HepG2 (cell line): ENCODE measurements around the gene SYNJ2. TPM values are rescaled to one million over a fixed set of nuclear protein-coding genes. Genes with fewer than 3 reads are reported as not detected.

Experiments used
- ELF4 ChIP-seq: sonication (generic); formaldehyde crosslinking; IDR thresholded peaks from 2 replicates; pipeline ENCODE4 v1.5.0; 2020; ENCODE audit warnings: missing genetic modification reagents, mild to moderate bottlenecking, moderate library complexity, borderline replicate concordance
- FOXO1 ChIP-seq: sonication (generic); formaldehyde crosslinking; IDR thresholded peaks from 2 replicates; pipeline ENCODE4 v1.4.0; 2020; ENCODE audit warnings: missing genetic modification reagents
- JUND ChIP-seq: sonication (generic); formaldehyde crosslinking; IDR thresholded peaks from 2 replicates; pipeline ENCODE4 v1.8.0; 2022; ENCODE audit warnings: mild to moderate bottlenecking, missing genetic modification reagents
- KLF15 ChIP-seq: sonication (generic); formaldehyde crosslinking; IDR thresholded peaks from 2 replicates; pipeline ENCODE4 v1.8.1; 2023; ENCODE audit warnings: borderline replicate concordance, mild to moderate bottlenecking, inconsistent platforms, missing genetic modification reagents, mixed read lengths
- LCORL ChIP-seq, 2 experiments: fragments of 450-650 bp in 1 of 2; sonication (generic) in 1 of 2; formaldehyde crosslinking in 1 of 2; IDR thresholded peaks; 2 replicates each; pipeline versions ENCODE4 v1.5.0 to v1.6.1; 2017 to 2020; ENCODE audit warnings: antibody characterized with exemption in 1 of 2, missing genetic modification reagents in 1 of 2
- MXD4 ChIP-seq: IDR thresholded peaks from 2 replicates; pipeline ENCODE4 v1.6.1; 2016; ENCODE audit warnings: mild to moderate bottlenecking, missing biosample characterization, missing genetic modification reagents
- NFIC ChIP-seq: IDR thresholded peaks from 2 replicates; pipeline ENCODE4 v1.6.1; 2012; ENCODE audit warnings: mild to moderate bottlenecking, low read length, inconsistent platforms
- NONO ChIP-seq, 2 experiments: fragments of 450-650 bp in 1 of 2; sonication (generic) in 1 of 2; formaldehyde crosslinking in 1 of 2; IDR thresholded peaks in 1 of 2; conservative IDR thresholded peaks in 1 of 2; 2 replicates each; pipeline versions ENCODE4 v1.6.1 to v1.8.0; 2017 to 2022; ENCODE audit warnings: mild to moderate bottlenecking in 1 of 2, missing genetic modification reagents in 1 of 2, moderate library complexity in 1 of 2
- NR2C2 ChIP-seq: sonication (generic); formaldehyde crosslinking; IDR thresholded peaks from 2 replicates; pipeline ENCODE4 v1.4.0; 2020; ENCODE audit warnings: missing genetic modification reagents, mild to moderate bottlenecking, moderate library complexity, borderline replicate concordance
- STAT6 ChIP-seq: sonication (generic); formaldehyde crosslinking; IDR thresholded peaks from 2 replicates; pipeline ENCODE4 v1.4.0; 2020; ENCODE audit warnings: missing genetic modification reagents, mild to moderate bottlenecking, borderline replicate concordance
- TBX2 ChIP-seq: sonication (generic); formaldehyde crosslinking; IDR thresholded peaks from 2 replicates; pipeline ENCODE4 v1.5.0; 2020; ENCODE audit warnings: missing genetic modification reagents, mild to moderate bottlenecking, borderline replicate concordance
- TCF7 ChIP-seq: sonication (generic); IDR thresholded peaks from 2 replicates; pipeline ENCODE4 v1.6.1; 2016; ENCODE audit warnings: antibody characterized with exemption, low read depth
- TFAP4 ChIP-seq: sonication (generic); IDR thresholded peaks from 2 replicates; pipeline ENCODE4 v1.6.1; 2016; ENCODE audit warnings: low read depth, borderline replicate concordance
- ZMAT3 ChIP-seq: sonication (generic); formaldehyde crosslinking; conservative IDR thresholded peaks from 2 replicates; pipeline ENCODE4 v1.7.0; 2021; ENCODE audit warnings: missing genetic modification reagents
- ZNF225 ChIP-seq: sonication (generic); formaldehyde crosslinking; IDR thresholded peaks from 2 replicates; pipeline ENCODE4 v1.4.0; 2020; ENCODE audit warnings: mild to moderate bottlenecking, missing genetic modification reagents
- ZNF414 ChIP-seq: sonication (generic); formaldehyde crosslinking; IDR thresholded peaks from 2 replicates; pipeline ENCODE4 v1.5.0; 2020; ENCODE audit warnings: missing genetic modification reagents
- ZNF501 ChIP-seq: sonication (generic); formaldehyde crosslinking; IDR thresholded peaks from 2 replicates; pipeline ENCODE4 v1.5.1; 2020; ENCODE audit warnings: mild to moderate bottlenecking, moderate library complexity, missing genetic modification reagents
- polyA plus RNA-seq, 8 experiments: library from polyadenylated mRNA; depleted of rRNA in 3 of 8; stranded (reverse) in 7 of 8; unstranded in 1 of 8; fragments of >200 nt; fragmentation: Illumina TruSeq in 4 of 8; extraction: Trizol in 4 of 8; gene quantifications; 2 replicates each; pipeline versions ENCODE4 v1.2.1 to v1.2.3, GENCODE V29; 2011 to 2016; ENCODE audit warnings: low read depth in 4 of 8, missing spikeins in 1 of 8, mixed read lengths in 1 of 8; ENCODE audit not compliant: insufficient read depth in 1 of 8
- total RNA-seq, 5 experiments: library from RNA; depleted of rRNA; stranded (reverse); fragments of >200 nt; fragmentation: Illumina TruSeq; extraction: Trizol; gene quantifications; 2 replicates each; pipeline ENCODE4 v1.2.3, GENCODE V29; 2016; ENCODE audit warnings: low read depth in 1 of 5
- TF ChIP-seq, protein P1 (sequence below): sonication (generic); formaldehyde crosslinking; IDR thresholded peaks from 2 replicates; pipeline ENCODE4 v1.5.1; 2020; ENCODE audit warnings: mild to moderate bottlenecking, missing genetic modification reagents, moderate library complexity
- TF ChIP-seq, protein P2 (sequence below): sonication (generic); formaldehyde crosslinking; IDR thresholded peaks from 2 replicates; pipeline ENCODE4 v1.4.0; 2020; ENCODE audit warnings: mild to moderate bottlenecking, missing genetic modification reagents

Gene SYNJ2
- total and polyA plus RNA-seq, 2 of the 13 experiments (the other 11 are each of a cell fraction or from before 2014, with no cell fraction given): 39.1 to 57.6 TPM

- TF ChIP-seq ZNF501 (CRISPR knock-in tag) (peak; percentile 82), NONO (IDR thresholded peaks at IDR 0.05) (no peak), NONO (CRISPR knock-in tag; conservative IDR thresholded peaks at IDR 0.05) (0 out of 2 replicates have a peak, but pooled peaks have one; percentile 58), TCF7 (peak; percentile 57), FOXO1 (CRISPR knock-in tag) (peak; percentile 90), STAT6 (CRISPR knock-in tag) (peak; percentile 83; the same call in 1 of the 2 replicates), NFIC (peak; percentile 77; the same call in 1 of the 2 replicates), ZMAT3 (CRISPR knock-in tag) (no peak; the same call in 1 of the 2 replicates), MXD4 (CRISPR knock-in tag) (0 out of 2 replicates have a peak, but pooled peaks have one; percentile 39), NR2C2 (CRISPR knock-in tag) (peak; percentile 49; the same call in 1 of the 2 replicates), KLF15 (CRISPR knock-in tag) (no peak), TFAP4 (peak; percentile 42; the same call in 1 of the 2 replicates), ZNF414 (CRISPR knock-in tag) (peak; percentile 81; the same call in 1 of the 2 replicates), ELF4 (CRISPR knock-in tag) (peak; percentile 74; the same call in 1 of the 2 replicates), ZNF225 (CRISPR knock-in tag) (peak; percentile 88; the same call in 1 of the 2 replicates), TBX2 (CRISPR knock-in tag) (peak; percentile 80), LCORL (IDR thresholded peaks at IDR 0.05) (no peak), LCORL (CRISPR knock-in tag; IDR thresholded peaks at IDR 0.05) (peak; percentile 91), JUND (CRISPR knock-in tag) (0 out of 2 replicates have a peak, but pooled peaks have one; percentile 3)
- TF ChIP-seq, protein P1, sequence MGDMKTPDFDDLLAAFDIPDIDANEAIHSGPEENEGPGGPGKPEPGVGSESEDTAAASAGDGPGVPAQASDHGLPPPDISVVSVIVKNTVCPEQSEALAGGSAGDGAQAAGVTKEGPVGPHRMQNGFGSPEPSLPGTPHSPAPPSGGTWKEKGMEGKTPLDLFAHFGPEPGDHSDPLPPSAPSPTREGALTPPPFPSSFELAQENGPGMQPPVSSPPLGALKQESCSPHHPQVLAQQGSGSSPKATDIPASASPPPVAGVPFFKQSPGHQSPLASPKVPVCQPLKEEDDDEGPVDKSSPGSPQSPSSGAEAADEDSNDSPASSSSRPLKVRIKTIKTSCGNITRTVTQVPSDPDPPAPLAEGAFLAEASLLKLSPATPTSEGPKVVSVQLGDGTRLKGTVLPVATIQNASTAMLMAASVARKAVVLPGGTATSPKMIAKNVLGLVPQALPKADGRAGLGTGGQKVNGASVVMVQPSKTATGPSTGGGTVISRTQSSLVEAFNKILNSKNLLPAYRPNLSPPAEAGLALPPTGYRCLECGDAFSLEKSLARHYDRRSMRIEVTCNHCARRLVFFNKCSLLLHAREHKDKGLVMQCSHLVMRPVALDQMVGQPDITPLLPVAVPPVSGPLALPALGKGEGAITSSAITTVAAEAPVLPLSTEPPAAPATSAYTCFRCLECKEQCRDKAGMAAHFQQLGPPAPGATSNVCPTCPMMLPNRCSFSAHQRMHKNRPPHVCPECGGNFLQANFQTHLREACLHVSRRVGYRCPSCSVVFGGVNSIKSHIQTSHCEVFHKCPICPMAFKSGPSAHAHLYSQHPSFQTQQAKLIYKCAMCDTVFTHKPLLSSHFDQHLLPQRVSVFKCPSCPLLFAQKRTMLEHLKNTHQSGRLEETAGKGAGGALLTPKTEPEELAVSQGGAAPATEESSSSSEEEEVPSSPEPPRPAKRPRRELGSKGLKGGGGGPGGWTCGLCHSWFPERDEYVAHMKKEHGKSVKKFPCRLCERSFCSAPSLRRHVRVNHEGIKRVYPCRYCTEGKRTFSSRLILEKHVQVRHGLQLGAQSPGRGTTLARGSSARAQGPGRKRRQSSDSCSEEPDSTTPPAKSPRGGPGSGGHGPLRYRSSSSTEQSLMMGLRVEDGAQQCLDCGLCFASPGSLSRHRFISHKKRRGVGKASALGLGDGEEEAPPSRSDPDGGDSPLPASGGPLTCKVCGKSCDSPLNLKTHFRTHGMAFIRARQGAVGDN: peak; percentile 99
- TF ChIP-seq, protein P2, sequence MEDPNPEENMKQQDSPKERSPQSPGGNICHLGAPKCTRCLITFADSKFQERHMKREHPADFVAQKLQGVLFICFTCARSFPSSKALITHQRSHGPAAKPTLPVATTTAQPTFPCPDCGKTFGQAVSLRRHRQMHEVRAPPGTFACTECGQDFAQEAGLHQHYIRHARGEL (CRISPR knock-in tag): no peak
These were observed 33.0 kb downstream of the SYNJ2 start (continued) for GRCh38 chr6:158014505-158015187.
